ENCODE data around the gene AVP.

The AVP gene

GRCh38 chr20:3093861-3094361 lies 9.4 kb upstream of the AVP start:
- DNase-seq (ENCODE audit: low read depth, low spot score) = no peak
- no peak for TF ChIP-seq CTCF (IDR thresholded peaks at IDR 0.05; ENCODE audit: low read depth, low read length)
- no peak overlapping the region for H3K4me3 ChIP-seq (ENCODE audit: low read depth, low read length)
- in situ Hi-C loops (cut with HindIII; ENCODE audit: low sequenced_read_pairs) = no loop called here

GRCh38 chr20:3092611-3093379 lies 8.3 kb upstream of the AVP start:
- no peak for TF ChIP-seq CTCF (IDR thresholded peaks at IDR 0.05; ENCODE audit: low read depth, low read length)
- no peak for DNase-seq (ENCODE audit: low read depth, low spot score)
- in situ Hi-C loops (cut with HindIII; ENCODE audit: low sequenced_read_pairs) = no loop called here
- H3K4me3 ChIP-seq (ENCODE audit: low read depth, low read length) = peak overlapping the region; percentile 3

DNA sequence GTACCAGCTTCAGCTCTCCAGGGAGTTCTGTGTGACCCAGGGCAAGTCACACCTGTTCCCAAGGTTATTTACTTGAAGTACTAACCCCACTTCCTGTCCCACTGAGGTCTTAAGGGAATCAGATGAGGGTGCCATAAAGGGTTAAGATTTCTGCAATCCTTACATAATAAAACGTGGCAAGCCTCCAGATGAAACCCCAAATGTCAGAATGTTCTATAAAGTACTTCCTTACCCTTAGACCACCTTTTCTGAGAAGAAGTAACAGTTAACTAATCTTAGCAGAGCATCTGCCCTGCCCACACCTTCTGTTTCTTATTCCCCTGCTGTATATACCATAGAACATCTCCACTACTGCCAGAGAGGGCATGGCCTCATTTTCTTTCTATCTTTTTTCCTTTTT lies 6.0 kb upstream of the AVP start:
- DNase-seq (ENCODE audit: low read depth, low spot score) = no peak
- no peak overlapping the region for H3K4me3 ChIP-seq (ENCODE audit: low read depth, low read length)
- no peak for TF ChIP-seq CTCF (IDR thresholded peaks at IDR 0.05; ENCODE audit: low read depth, low read length)
- in situ Hi-C loops (cut with HindIII; ENCODE audit: low sequenced_read_pairs) = no loop called here

- in situ Hi-C loops (cut with HindIII; ENCODE audit: low sequenced_read_pairs) = no loop called here
- DNase-seq (ENCODE audit: low read depth, low spot score) = no peak
- no peak for TF ChIP-seq CTCF (IDR thresholded peaks at IDR 0.05; ENCODE audit: low read depth, low read length)
- H3K4me3 ChIP-seq (ENCODE audit: low read depth, low read length) = no peak overlapping the region
These were observed 3.5 kb upstream of the AVP start for GRCh38 chr20:3088031-3088430.

GRCh38 chr20:3085571-3086072 lies 1.1 kb upstream of the AVP start:
- no peak for TF ChIP-seq CTCF (IDR thresholded peaks at IDR 0.05; ENCODE audit: low read depth, low read length)
- H3K4me3 ChIP-seq (ENCODE audit: low read depth, low read length) = no peak overlapping the region
- DNase-seq (ENCODE audit: low read depth, low spot score) = no peak
- in situ Hi-C loops (cut with HindIII; ENCODE audit: low sequenced_read_pairs) = no loop called here

- H3K4me3 ChIP-seq (ENCODE audit: low read depth, low read length) = no peak overlapping the region
- no peak for TF ChIP-seq CTCF (IDR thresholded peaks at IDR 0.05; ENCODE audit: low read depth, low read length)
- in situ Hi-C loops (cut with HindIII; ENCODE audit: low sequenced_read_pairs) = no loop called here
- no peak for DNase-seq (ENCODE audit: low read depth, low spot score)
These were observed 449 bp upstream of the AVP start for GRCh38 chr20:3084986-3085360.

Measured in astrocyte of the spinal cord (primary cell).